GM21360 (cell line): Measurements from ENCODE around the gene RETREG1.
"Not testable (repeated sequence)": the region's sequence is repeated elsewhere in the genome, so short reads cannot be mapped to it uniquely, and the experiment has no call there.

Source experiments
- ATAC-seq: cut with Tn5 transposase; IDR thresholded peaks from one replicate; pipeline ENCODE4 v1.9.1; 2021; ENCODE audit warnings: mild to moderate bottlenecking, moderate library complexity; ENCODE audit not compliant: unreplicated experiment

The RETREG1 gene

GRCh38 chr5:16617274-16617968, 624 bp upstream of the RETREG1 start:
- ATAC-seq: no peak

DNA sequence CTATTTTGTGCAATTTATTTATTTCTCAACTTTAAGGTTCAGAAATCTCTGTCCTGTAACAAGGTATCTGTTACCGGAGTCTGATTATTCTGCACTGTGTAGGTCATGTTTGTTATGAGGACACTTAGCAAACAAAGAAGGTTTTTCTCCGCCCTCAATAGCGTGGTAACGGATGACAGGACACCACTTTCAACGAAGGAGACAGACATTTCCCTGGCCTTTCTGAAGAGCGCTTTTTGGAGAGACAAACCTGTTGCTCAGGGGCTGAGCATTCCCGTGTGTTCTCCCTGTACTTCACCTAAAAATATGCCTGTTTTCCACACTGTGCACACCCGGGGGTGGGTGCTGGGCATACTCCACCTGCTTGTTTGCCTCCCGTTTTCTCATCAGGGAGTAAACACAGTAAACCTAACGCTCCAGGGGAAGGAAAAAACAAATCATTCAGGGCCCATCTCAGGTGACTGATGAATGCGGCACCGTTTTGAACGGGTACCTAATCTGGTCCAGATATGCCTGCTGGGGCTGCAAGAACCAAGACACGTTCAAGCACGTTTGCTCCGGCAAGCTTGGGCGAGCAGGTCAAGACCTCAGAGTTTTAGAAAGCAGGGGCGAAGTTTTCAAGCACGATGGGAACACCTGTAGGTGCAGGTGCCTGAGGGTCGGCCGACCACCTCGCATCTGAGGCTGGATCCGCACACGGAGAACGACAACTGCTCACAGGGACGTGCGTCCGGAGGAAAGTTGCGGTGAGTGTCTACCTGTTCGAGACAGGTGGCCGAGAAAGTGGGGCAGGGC, 859 bp downstream of the RETREG1 start:
- no peak for ATAC-seq

DNA sequence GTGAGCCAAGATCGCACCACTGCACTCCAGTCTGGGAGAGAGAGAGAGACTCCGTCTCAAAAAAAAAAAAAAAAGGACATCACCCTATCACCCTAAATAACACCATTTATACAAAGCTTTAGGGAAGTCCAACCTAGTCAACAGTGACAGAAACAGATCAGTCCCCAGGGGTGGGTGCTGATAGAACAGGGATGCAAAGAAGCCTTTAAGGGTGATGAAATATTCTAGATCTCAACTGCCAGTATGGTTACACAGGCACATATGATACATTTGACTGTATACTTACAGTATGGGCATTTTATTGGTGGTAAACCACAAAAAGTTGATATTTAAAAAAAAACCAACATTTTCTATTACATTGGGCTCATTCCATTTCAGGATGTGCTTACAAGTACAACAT, 4.8 kb downstream of the RETREG1 start:
- no peak for ATAC-seq

DNA sequence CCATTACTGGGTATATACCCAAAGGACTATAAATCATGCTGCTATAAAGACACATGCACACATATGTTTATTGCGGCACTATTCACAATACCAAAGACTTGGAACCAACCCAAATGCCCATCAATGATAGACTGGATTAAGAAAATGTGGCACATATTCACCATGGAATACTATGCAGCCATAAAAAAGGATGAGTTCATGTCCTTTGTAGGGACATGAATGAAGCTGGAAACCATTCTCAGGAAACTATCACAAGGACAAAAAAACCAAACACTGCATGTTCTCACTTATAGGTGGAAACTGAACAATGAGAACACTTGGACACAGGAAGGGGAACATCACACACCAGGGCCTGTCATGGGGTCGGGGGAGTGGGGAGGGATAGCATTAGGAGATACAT, 5.9 kb downstream of the RETREG1 start:
- not testable (repeated sequence) for ATAC-seq

- ATAC-seq: no peak
Measured at GRCh38 chr5:16609412-16609811, 7.4 kb downstream of the RETREG1 start.

GRCh38 chr5:16606628-16607027, 10.2 kb downstream of the RETREG1 start:
- ATAC-seq: no peak

GRCh38 chr5:16603701-16604100, 13.1 kb downstream of the RETREG1 start:
- ATAC-seq: no peak

DNA sequence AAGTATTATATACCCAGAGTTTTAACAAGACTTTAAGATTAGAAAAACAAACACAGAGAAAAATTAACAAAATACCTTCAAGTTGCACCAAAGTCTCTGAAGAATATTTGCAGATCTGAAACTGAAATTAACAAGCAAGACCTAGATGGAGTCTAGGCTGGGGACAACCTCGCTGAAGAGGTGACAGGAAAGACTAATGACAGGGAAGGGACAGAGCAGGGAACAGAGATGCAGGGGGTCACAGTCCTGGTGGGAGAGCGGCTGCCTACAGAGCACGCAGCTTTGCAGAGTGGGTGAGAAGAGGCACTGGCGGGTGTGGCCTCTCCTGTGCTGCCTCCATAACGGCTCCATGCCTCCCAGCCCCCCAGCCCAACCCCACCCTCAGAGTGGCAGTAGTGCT, 13.5 kb downstream of the RETREG1 start:
- no peak for ATAC-seq

- ATAC-seq: no peak
Measured at GRCh38 chr5:16602182-16602581, 14.6 kb downstream of the RETREG1 start.

DNA sequence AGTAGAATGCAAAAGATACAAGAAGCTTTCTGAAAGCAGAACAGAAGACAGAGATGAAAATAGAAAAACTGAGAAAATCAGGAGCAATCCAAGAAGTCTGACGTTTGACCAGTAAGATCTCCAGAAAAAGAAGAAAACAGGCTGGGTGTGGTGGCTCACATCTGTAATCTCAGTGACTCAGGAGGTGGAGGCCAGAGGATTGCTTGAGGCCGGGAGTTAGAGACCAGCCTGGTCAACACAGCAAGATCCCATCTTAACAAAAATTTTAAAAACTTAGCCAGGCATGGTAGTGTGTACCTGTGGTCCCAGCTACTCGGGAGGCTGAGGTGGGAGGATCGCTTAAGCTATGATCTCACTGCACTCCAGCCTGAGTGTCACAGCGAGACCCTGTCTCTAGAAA, 15.9 kb downstream of the RETREG1 start:
- ATAC-seq: no peak

- no peak for ATAC-seq
Measured at GRCh38 chr5:16600397-16600796, 16.4 kb downstream of the RETREG1 start.

DNA sequence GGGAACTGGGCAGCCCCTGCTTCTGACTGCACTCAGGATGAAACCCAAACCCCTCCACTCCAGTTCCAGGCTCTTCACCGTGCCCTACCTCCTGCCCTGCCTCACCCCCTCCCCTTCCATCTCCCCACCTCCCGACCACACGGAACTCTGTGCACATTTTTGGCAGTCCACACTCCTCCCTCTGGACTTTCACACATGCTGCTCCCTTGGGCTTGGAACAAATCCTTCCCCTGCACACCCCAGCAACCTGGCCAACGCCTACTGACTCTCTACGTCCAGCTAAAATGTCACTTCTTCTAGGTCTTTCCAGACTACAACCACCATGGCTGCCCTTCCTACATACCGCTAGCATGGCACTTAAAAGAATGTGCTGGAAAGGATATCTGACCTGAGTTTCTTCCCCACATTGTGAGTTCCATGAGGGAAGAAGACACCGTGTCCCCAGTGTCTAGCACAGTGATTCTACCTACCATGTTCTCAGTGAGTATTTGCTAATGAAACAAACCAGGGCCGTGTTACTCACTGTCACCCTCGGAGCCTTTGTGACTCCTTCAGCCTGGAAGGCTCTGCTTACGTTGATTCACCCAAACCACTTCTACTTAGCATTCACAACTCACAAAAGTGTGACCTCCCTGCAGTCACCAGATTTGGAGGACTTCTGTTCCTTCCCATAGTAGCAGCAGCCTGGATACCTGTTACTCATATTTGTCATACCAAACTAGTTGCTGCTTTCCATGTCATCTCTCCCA, 18.7 kb downstream of the RETREG1 start:
- no peak for ATAC-seq

DNA sequence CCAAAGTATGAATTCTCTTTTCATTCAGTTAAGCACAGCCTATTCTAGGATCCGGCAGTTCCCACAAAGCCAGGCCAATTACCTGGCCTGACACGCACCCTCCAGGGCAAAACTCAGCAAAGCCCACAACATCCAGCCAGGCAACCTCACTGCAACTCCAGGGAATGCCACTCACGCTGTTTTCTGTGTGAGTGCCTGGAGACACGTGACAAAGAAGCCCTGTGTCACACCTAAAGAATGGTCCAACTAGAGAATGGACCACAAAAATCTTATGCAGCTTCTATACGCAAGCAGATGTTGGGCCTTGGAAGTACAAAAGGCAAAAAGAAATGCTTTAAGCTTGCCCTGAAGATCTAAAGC, 20.2 kb downstream of the RETREG1 start:
- no peak for ATAC-seq

DNA sequence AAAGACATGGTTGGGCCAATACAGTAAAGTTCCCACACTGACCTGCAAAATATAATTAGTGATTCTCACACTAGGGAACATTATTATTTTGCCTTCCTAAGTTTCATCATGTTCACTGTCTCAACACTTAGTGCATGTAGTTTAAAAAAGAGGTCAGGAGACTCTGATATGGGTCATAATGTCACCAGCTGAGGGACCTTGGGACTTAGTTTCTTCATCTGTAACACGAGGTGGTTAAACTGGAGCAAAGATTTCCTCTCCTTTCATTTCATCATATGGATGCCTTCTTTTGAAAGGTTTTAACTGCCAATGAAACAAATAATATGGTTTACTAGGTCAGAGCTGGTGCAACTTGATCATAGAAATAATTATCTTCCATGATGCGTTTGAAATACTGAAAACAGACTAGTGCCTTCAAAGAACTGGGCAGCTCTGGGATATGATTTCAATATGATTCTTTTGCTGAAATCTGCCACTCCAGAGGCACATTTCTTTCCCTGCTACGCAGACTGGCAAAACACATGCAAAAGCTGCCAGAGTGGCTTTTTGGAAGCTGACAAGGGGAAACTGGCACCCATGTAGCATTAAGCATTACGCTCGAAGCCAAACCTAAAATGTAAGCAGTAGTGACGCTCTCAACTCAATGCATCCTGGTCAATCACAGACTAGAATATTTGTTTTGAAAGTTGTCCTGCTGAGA, 20.8 kb downstream of the RETREG1 start:
- no peak for ATAC-seq

DNA sequence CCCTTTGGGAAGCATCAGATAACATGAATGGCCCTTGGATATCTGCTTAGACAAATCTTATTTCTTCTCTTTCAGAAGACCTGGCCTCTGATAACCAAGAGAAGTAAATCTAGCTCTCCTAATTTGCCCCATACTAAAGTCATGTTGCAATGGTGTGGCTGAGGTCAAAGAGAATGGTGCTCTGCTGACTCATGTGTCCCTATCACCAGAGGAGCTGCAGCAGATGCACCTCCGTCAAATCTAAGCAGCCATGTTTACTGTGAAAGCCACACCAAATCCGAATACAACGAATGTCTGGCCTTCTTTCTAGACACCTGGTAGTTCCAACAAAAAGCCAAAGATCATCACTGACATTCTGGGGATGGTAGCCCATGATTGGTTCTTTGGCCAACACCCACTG, 23.2 kb downstream of the RETREG1 start:
- ATAC-seq: no peak

- no peak for ATAC-seq
Measured at GRCh38 chr5:16593013-16593412, 23.8 kb downstream of the RETREG1 start.

- no peak for ATAC-seq
Measured at GRCh38 chr5:16592255-16592654, 24.5 kb downstream of the RETREG1 start.

DNA sequence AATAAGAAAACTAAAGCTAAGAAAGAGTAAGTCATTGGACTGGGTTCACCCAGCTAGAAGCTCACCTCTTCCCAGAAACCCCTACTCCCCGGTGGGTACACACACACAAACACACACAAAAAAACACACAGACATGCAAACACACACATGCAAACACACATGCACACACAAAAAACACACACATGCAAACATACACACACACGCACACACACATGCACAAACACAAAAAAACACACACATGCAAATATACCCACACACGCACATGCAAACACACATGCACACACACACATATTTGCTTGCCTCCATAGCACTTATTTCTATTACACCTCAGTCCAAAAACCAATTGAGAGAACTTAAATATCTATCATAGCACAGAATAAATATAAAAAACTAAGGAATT, 26.1 kb downstream of the RETREG1 start:
- no peak for ATAC-seq

- ATAC-seq: no peak
Measured at GRCh38 chr5:16589658-16590057, 27.1 kb downstream of the RETREG1 start.

- no peak for ATAC-seq
Measured at GRCh38 chr5:16588434-16589214, 28.2 kb downstream of the RETREG1 start.
